SH-SY5Y (cell line): ENCODE results near the gene MRPL10.

ENCODE experiments used
- GATA2 ChIP-seq: IDR thresholded peaks from 2 replicates; pipeline ENCODE4 v1.6.1; 2011; ENCODE audit warnings: mild to moderate bottlenecking, low read depth, low read length
- GATA3 ChIP-seq: IDR thresholded peaks from 2 replicates; pipeline ENCODE4 v1.6.1; 2011; ENCODE audit warnings: low read depth, mild to moderate bottlenecking, low read length, moderate library complexity

DNA sequence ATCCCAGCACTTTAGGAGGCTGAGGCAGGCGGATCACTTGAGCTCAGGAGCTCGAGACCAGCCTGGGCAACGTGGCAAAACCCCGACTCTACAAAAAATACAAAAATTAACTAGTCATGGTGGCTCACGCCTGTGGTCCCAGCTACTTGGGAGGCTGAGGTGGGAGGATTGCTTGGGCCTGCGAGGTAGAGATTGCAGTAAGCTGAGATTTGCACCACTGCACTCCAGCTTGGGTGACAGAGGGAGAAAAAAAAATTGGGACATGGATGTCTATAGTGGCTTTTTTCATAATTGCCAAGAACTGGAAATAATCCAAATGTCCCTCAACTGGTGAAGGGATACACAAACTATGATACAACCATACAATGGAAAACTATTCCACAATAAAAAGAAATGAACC is 38.4 kb downstream of the MRPL10 start:
- TF ChIP-seq GATA3 (no peak), GATA2 (no peak)
